HG03571 (cell line): ENCODE measurements around the gene EIF1AD.
"Not testable (repeated sequence)": the region's sequence is repeated elsewhere in the genome, so short reads cannot be mapped to it uniquely, and the experiment has no call there.

Source experiments
- ATAC-seq: cut with Tn5 transposase; IDR thresholded peaks from one replicate; pipeline ENCODE4 v1.9.1; 2021; ENCODE audit not compliant: unreplicated experiment

EIF1AD gene

GRCh38 chr11:66022401-66023185 lies 20.6 kb upstream of the EIF1AD start:
- ATAC-seq, result no peak

- ATAC-seq, result no peak
These were observed 18.8 kb upstream of the EIF1AD start for GRCh38 chr11:66020618-66021357.

- no peak for ATAC-seq
These were observed 18.3 kb upstream of the EIF1AD start for GRCh38 chr11:66020212-66020611.

GRCh38 chr11:66017321-66017720 lies 15.4 kb upstream of the EIF1AD start:
- ATAC-seq, result no peak

GRCh38 chr11:66016793-66017177 lies 14.8 kb upstream of the EIF1AD start:
- ATAC-seq, result no peak

- ATAC-seq, result no peak
These were observed 14.2 kb upstream of the EIF1AD start for GRCh38 chr11:66015936-66016792.

GRCh38 chr11:66015454-66015881 lies 13.5 kb upstream of the EIF1AD start:
- no peak for ATAC-seq

GRCh38 chr11:66014804-66015453 lies 13.0 kb upstream of the EIF1AD start:
- ATAC-seq, result no peak

GRCh38 chr11:66013762-66014100 lies 11.8 kb upstream of the EIF1AD start:
- no peak for ATAC-seq

GRCh38 chr11:66012946-66013761 lies 11.2 kb upstream of the EIF1AD start:
- ATAC-seq, result no peak

- no peak for ATAC-seq
These were observed 10.5 kb upstream of the EIF1AD start for GRCh38 chr11:66012371-66012945.

- no peak for ATAC-seq
These were observed 9.9 kb upstream of the EIF1AD start, which contains the start of gene CST6 for GRCh38 chr11:66011785-66012303. TSS of gene CST6 (plus strand) at chr11:66012008. CDS start at chr11:66012045, 37 bp downstream.

GRCh38 chr11:66011239-66011784 lies 9.4 kb upstream of the EIF1AD start:
- ATAC-seq, result no peak

- not testable (repeated sequence) for ATAC-seq
These were observed 8.1 kb upstream of the EIF1AD start for GRCh38 chr11:66010036-66010435.

GRCh38 chr11:66008468-66009101 lies 6.6 kb upstream of the EIF1AD start:
- no peak for ATAC-seq

GRCh38 chr11:66008095-66008467 lies 6.1 kb upstream of the EIF1AD start:
- ATAC-seq, result no peak

GRCh38 chr11:66007201-66007634 lies 5.3 kb upstream of the EIF1AD start:
- ATAC-seq, result no peak

- no peak for ATAC-seq
These were observed 4.9 kb upstream of the EIF1AD start for GRCh38 chr11:66006891-66007176.
